OCI-LY7 (cell line): ENCODE data around the gene VWA8. TPM values are rescaled to one million over a fixed set of nuclear protein-coding genes. Genes with fewer than 3 reads are reported as not detected.

Source experiments
- BruUV-seq: library from RNA; stranded (reverse); fragments of 400-500 nt; replicated peaks from 2 replicates; lab custom pipeline; 2021; lab: Mats Ljungman, UMichigan
- CTCF ChIA-PET: fragments of 300-600 bp; sonication (Branson Sonifier 250); formaldehyde crosslinking; loops from one replicate; lab custom pipeline; 2022; ENCODE audit warnings: antibody characterized with exemption; ENCODE audit not compliant: unreplicated experiment; lab: Charles Lee
- POLR2A ChIA-PET: fragments of 300-600 bp; sonication (Branson Sonifier 250); formaldehyde crosslinking; loops from one replicate; lab custom pipeline; 2022; ENCODE audit warnings: antibody characterized with exemption; lab: Charles Lee
- DNase-seq: peaks from one replicate; pipeline ENCODE4 v3.0.0-alpha.2; 2015; ENCODE audit warnings: low spot score
- H2AFZ ChIP-seq: fragments of 200-600 bp; sonication (generic), shearing (Covaris generic); 2 replicates; pipeline ENCODE4 v1.6.1; 2014; ENCODE audit warnings: mild to moderate bottlenecking, antibody characterized with exemption, low read length, moderate library complexity
- H3K27ac ChIP-seq: fragments of 200-600 bp; sonication (generic); 2 replicates; pipeline ENCODE4 v1.5.1; 2014; ENCODE audit warnings: mixed run types, low read depth, mild to moderate bottlenecking, moderate library complexity, low read length, inconsistent platforms; ENCODE audit not compliant: poor library complexity, severe bottlenecking
- H3K36me3 ChIP-seq: fragments of 200-600 bp; sonication (generic); 2 replicates; pipeline ENCODE4 v1.6.1; 2014; ENCODE audit warnings: mild to moderate bottlenecking, antibody characterized with exemption, low read length, moderate library complexity, mixed read lengths; ENCODE audit not compliant: insufficient read depth
- H3K4me1 ChIP-seq: fragments of 200-600 bp; sonication (generic); 2 replicates; pipeline ENCODE4 v1.5.1; 2014; ENCODE audit warnings: mild to moderate bottlenecking, low read length; ENCODE audit not compliant: insufficient read depth, poor library complexity, severe bottlenecking
- H3K4me2 ChIP-seq: fragments of 200-600 bp; sonication (generic); 2 replicates; pipeline ENCODE4 v1.6.1; 2014; ENCODE audit warnings: mild to moderate bottlenecking, low read length
- H3K4me3 ChIP-seq: fragments of 200-600 bp; sonication (generic); 2 replicates; pipeline ENCODE4 v1.5.1; 2014; ENCODE audit warnings: mild to moderate bottlenecking, low read depth, low read length; ENCODE audit not compliant: poor library complexity, severe bottlenecking
- H3K79me2 ChIP-seq: fragments of 200-600 bp; sonication (generic); 2 replicates; pipeline ENCODE4 v1.6.1; 2016; ENCODE audit warnings: low read depth, mild to moderate bottlenecking, low read length, moderate library complexity, mixed read lengths; ENCODE audit not compliant: insufficient read depth
- H3K9me2 ChIP-seq: fragments of 200-600 bp; sonication (generic); 2 replicates; pipeline ENCODE4 v1.6.1; 2016; ENCODE audit warnings: mild to moderate bottlenecking, low read length, mixed read lengths; ENCODE audit not compliant: insufficient read depth
- H3K9me3 ChIP-seq: fragments of 200-600 bp; sonication (generic); 2 replicates; pipeline ENCODE4 v1.6.1; 2014; ENCODE audit warnings: mild to moderate bottlenecking, mixed run types, low read length, mixed read lengths
- H4K20me1 ChIP-seq: fragments of 200-600 bp; sonication (generic); 2 replicates; pipeline ENCODE4 v1.6.1; 2014; ENCODE audit warnings: mild to moderate bottlenecking, antibody characterized with exemption, low read length, moderate library complexity, mixed read lengths; ENCODE audit not compliant: insufficient read depth
- CTCF ChIP-seq: fragments of 200-600 bp; sonication (generic); conservative IDR thresholded peaks from 2 replicates; pipeline ENCODE4 v1.5.1; 2014; ENCODE audit warnings: mild to moderate bottlenecking, antibody characterized with exemption, low read length, moderate library complexity, mixed read lengths
- EZH2phosphoT487 ChIP-seq: fragments of 200-600 bp; sonication (generic); IDR thresholded peaks from 2 replicates; pipeline ENCODE4 v1.6.1; 2018; ENCODE audit warnings: low read depth, borderline replicate concordance, mild to moderate bottlenecking, mixed run types, antibody characterized with exemption, low read length, moderate library complexity, mixed read lengths
- intact Hi-C: fragments of 100-400 bp; cut with micrococcal nuclease; formaldehyde crosslinking; loops from one replicate; pipeline ENCODE4 v1.10.0; 2022; ENCODE audit not compliant: unreplicated experiment
- total RNA-seq, 2 experiments: library from RNA; depleted of rRNA in 1 of 2; stranded (reverse); fragments of >200 nt in 1 of 2; shearing (Covaris generic) in 1 of 2; gene quantifications; 2 replicates each; pipeline ENCODE4 v1.2.3, GENCODE V29; 2014 to 2022

The VWA8 gene
- total RNA-seq, 2 experiments from 2014 or later, result 26.4 to 31.5 TPM

- Histone ChIP-seq H3K9me3 (no peaks in the 10 kb centered on the region), H3K9me2 (no peaks in the 10 kb centered on the region), H3K79me2 (no peaks in the 10 kb centered on the region), H3K36me3 (no peaks in the 10 kb centered on the region), H3K27ac (no peak overlapping the region), H3K4me2 (no peak overlapping the region), H3K4me1 (peaks cover 17% of the 10 kb centered on the region), H2AFZ (no peak overlapping the region), H4K20me1 (no peaks in the 10 kb centered on the region), H3K4me3 (no peak overlapping the region)
- POLR2A ChIA-PET, result interaction anchor here (0.6 to 2.4 kb wide), 4 partner anchors 12 to 130 kb away, joined by 3 to 8 read pairs (median 3); no protein-coding TSS in a partner anchor
- no TSS peak for BruUV-seq
- DNase-seq, result no peak
- intact Hi-C loops, result no loop called here
- CTCF ChIA-PET, result no interaction called here
- TF ChIP-seq EZH2phosphoT487 (no peak), CTCF (no peak)
Measured at GRCh38 chr13:41548031-41548430, 412.9 kb downstream of the VWA8 start.

GRCh38 chr13:41547251-41548000 is 413.5 kb downstream of the VWA8 start:
- no TSS peak for BruUV-seq
- Histone ChIP-seq H3K4me1 (peaks cover 11% of the 10 kb centered on the region), H3K4me3 (no peak overlapping the region), H2AFZ (no peak overlapping the region), H3K9me2 (no peaks in the 10 kb centered on the region), H4K20me1 (no peaks in the 10 kb centered on the region), H3K36me3 (no peaks in the 10 kb centered on the region), H3K27ac (no peak overlapping the region), H3K4me2 (no peak overlapping the region), H3K9me3 (no peaks in the 10 kb centered on the region), H3K79me2 (no peaks in the 10 kb centered on the region)
- intact Hi-C loops, result no loop called here
- CTCF ChIA-PET, result no interaction called here
- POLR2A ChIA-PET, result interaction anchor here (0.6 to 2.4 kb wide), 5 partner anchors 13 to 129 kb away, joined by 3 to 8 read pairs (median 3); no protein-coding TSS in a partner anchor
- no peak for TF ChIP-seq EZH2phosphoT487
- no peak for TF ChIP-seq CTCF
- DNase-seq, result no peak
